ENCODE data around the gene UNC5B. TPM values are rescaled to one million over a fixed set of nuclear protein-coding genes. Genes with fewer than 3 reads are reported as not detected.

Gene UNC5B
- total and polyA plus RNA-seq, 7 donors, result 1.4 to 12.7 (median 1.8) TPM

DNA sequence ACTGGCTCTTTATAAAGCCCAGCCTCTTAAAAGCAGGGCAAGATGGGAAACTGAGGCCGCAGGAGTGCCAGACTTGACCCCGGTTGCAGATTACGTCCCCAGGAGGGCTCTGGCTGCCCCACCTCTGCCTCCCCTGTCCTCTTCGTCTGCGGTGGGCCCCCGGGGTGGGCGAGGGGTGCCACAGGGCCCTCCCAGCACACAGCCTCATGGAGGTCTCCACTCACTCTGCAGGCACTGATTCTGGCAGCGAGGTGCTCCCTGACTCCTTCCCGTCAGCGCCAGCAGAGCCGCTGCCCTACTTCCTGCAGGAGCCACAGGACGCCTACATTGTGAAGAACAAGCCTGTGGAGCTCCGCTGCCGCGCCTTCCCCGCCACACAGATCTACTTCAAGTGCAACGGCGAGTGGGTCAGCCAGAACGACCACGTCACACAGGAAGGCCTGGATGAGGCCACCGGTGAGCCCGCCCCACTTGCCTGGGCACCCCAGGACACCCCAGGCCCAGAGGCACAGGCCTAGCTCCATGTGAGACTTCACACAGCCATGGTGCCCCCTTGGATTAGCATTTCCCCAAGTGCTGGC is 67.3 kb downstream of the UNC5B start:
- Histone ChIP-seq H3K4me3 (no peak overlapping the region), H3K27me3 (no peaks in the 10 kb centered on the region), H3K36me3 (no peaks in the 10 kb centered on the region), H3K27ac (no peak overlapping the region), H3K4me1 (no peaks in the 10 kb centered on the region), H3K9me3 (no peaks in the 10 kb centered on the region)
- 84 to 90% methylated on average over 22 of the region's 22 CpGs for WGBS, 2 donors
- intact Hi-C loops (cut with DNase I), result no loop called here
- no peak for DNase-seq
- no peak for TF ChIP-seq EP300 (IDR thresholded peaks at IDR 0.05)
- TF ChIP-seq POLR2AphosphoS5 (IDR thresholded peaks at IDR 0.05), result no peak
- no peak for TF ChIP-seq POLR2A (IDR thresholded peaks at IDR 0.05)
- TF ChIP-seq, protein P1, sequence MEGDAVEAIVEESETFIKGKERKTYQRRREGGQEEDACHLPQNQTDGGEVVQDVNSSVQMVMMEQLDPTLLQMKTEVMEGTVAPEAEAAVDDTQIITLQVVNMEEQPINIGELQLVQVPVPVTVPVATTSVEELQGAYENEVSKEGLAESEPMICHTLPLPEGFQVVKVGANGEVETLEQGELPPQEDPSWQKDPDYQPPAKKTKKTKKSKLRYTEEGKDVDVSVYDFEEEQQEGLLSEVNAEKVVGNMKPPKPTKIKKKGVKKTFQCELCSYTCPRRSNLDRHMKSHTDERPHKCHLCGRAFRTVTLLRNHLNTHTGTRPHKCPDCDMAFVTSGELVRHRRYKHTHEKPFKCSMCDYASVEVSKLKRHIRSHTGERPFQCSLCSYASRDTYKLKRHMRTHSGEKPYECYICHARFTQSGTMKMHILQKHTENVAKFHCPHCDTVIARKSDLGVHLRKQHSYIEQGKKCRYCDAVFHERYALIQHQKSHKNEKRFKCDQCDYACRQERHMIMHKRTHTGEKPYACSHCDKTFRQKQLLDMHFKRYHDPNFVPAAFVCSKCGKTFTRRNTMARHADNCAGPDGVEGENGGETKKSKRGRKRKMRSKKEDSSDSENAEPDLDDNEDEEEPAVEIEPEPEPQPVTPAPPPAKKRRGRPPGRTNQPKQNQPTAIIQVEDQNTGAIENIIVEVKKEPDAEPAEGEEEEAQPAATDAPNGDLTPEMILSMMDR (IDR thresholded peaks at IDR 0.05), result no peak

DNA sequence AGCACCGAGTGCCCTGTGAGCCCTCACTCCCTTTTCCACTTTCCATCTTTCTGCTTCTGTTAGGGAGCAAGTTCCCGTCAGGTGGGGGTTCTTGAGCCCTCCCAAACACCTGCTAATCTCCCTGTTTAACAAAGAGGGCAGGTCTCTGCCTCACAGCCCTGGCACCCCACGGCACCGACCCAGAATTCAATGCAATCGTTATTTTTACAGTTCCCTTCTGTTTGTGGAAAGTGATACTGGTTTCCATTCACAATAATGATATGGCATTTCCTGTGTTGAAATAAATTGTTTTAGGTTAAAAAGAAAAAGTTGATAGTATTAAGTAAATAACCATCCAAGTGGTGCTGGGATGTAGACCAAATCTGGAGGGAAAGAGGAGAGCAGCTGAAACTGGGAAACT is 67.8 kb downstream of the UNC5B start:
- H3K4me1 ChIP-seq, result no peaks in the 10 kb centered on the region
- intact Hi-C loops (cut with DNase I), result no loop called here

DNA sequence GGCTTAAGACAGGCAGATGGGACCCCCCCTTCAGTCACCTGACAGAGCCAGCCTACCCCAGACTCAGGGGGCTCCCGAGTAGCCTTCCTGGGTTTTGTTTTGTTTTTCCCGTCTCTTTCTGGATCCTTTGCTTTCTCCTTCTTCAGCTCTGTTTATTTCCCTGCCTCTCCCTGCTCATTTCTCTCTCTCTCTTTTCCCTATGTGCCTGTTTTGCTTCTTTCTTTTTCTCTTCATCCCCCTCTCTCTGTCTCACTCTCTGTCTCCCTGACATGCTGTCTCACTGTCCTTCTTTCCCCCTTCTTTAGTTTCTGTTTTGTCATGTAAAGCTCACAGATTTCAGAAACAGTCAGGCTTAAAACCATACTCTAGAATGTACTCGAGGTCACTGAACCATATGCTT is 68.5 kb downstream of the UNC5B start:
- H3K4me1 ChIP-seq, result no peaks in the 10 kb centered on the region
- intact Hi-C loops (cut with DNase I), result no loop called here
- H3K27ac ChIP-seq, result no peak overlapping the region
- H3K4me3 ChIP-seq, result no peak overlapping the region
- WGBS, 2 donors, result 45 to 46% methylated on average over 3 of the region's 3 CpGs
- H3K9me3 ChIP-seq, result no peaks in the 10 kb centered on the region
- no peaks in the 10 kb centered on the region for H3K27me3 ChIP-seq
- H3K36me3 ChIP-seq, result no peaks in the 10 kb centered on the region
- DNase-seq, result no peak
- no peak for TF ChIP-seq EP300 (IDR thresholded peaks at IDR 0.05)
- TF ChIP-seq POLR2A (IDR thresholded peaks at IDR 0.05), result no peak
- TF ChIP-seq, protein P1 (IDR thresholded peaks at IDR 0.05), result no peak
- TF ChIP-seq POLR2AphosphoS5 (IDR thresholded peaks at IDR 0.05), result no peak

More for the DNA sequence above, 67.8 kb downstream of the UNC5B start:
- Histone ChIP-seq H3K27me3 (no peaks in the 10 kb centered on the region), H3K9me3 (no peaks in the 10 kb centered on the region), H3K27ac (no peak overlapping the region), H3K36me3 (no peaks in the 10 kb centered on the region), H3K4me3 (no peak overlapping the region)
- TF ChIP-seq POLR2AphosphoS5 (IDR thresholded peaks at IDR 0.05), result no peak
- no peak for TF ChIP-seq POLR2A (IDR thresholded peaks at IDR 0.05)
- no peak for TF ChIP-seq EP300 (IDR thresholded peaks at IDR 0.05)
- TF ChIP-seq, protein P1 (IDR thresholded peaks at IDR 0.05), result no peak
- WGBS, 2 donors, result 73 to 76% methylated on average over 5 of the region's 5 CpGs
- DNase-seq, result no peak

DNA sequence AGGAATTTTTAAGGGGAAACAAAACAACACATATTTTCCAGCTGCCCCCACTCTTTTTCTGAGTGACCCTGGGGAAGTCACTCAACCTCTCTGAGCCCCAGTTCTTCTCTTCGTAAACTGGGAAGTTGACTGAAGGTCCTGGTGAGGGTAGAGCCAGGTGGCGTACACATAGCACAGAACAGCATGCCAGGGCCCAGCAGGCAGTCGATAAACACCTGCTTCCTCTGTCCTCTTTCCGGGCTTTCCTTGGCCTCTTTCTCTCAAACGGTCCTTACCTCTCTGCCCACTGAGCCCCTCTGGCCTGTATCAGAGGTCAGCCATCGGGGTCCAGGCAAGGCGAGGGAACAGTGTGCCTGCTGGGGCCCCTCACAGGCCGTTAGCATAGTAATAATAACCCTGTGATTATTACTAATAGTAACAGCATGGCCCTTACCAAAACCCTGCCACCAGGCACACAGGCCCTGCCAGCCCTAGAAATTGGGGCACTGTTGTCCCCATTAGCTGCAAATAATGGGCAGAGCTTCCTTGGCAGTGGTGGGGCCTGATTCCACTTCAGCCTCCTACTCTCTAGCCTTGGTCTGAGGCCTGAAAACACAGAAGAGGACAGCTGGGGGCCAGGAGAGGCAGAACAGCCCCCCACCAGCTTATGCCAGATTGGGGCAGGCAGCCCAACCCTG is 69.4 kb downstream of the UNC5B start:
- Histone ChIP-seq H3K27me3 (no peaks in the 10 kb centered on the region), H3K27ac (no peak overlapping the region), H3K9me3 (no peaks in the 10 kb centered on the region), H3K36me3 (no peaks in the 10 kb centered on the region), H3K4me1 (no peaks in the 10 kb centered on the region), H3K4me3 (no peak overlapping the region)
- TF ChIP-seq EP300 (IDR thresholded peaks at IDR 0.05), result no peak
- TF ChIP-seq POLR2A (IDR thresholded peaks at IDR 0.05), result no peak
- TF ChIP-seq, protein P1 (IDR thresholded peaks at IDR 0.05), result no peak
- no peak for TF ChIP-seq POLR2AphosphoS5 (IDR thresholded peaks at IDR 0.05)
- WGBS, 2 donors, result 87% methylated on average over 8 of the region's 8 CpGs
- intact Hi-C loops (cut with DNase I), result no loop called here
- DNase-seq, result no peak

Data from sigmoid colon (tissue), 7 donors.